B cell (primary cell): Measurements from ENCODE around the gene CEP85L. TPM values are rescaled to one million over a fixed set of nuclear protein-coding genes. Genes with fewer than 3 reads are reported as not detected.

Experiments
- ATAC-seq: fragments of 200-7000 bp; cut with Tn5 transposase; one replicate; pipeline ENCODE4 v1.10.0; 2021; ENCODE audit warnings: low read depth, mild to moderate bottlenecking, moderate number of reproducible peaks, moderate library complexity
- CTCF ChIA-PET: fragments of 350-600 bp; sonication (Branson Sonifier 250); formaldehyde crosslinking; loops from one replicate; lab custom pipeline; 2021; ENCODE audit warnings: antibody characterized with exemption, inconsistent platforms; lab: Charles Lee
- POLR2A ChIA-PET: fragments of 350-600 bp; sonication (Branson Sonifier 250); formaldehyde crosslinking; loops from one replicate; lab custom pipeline; 2021; ENCODE audit warnings: antibody characterized with exemption; lab: Charles Lee
- DNase-seq: peaks from one replicate; pipeline ENCODE4 v3.0.0; 2013
- H2AFZ ChIP-seq: 2 replicates; pipeline ENCODE4 v1.6.1; 2012; ENCODE audit warnings: mild to moderate bottlenecking, low read depth, low read length; ENCODE audit not compliant: insufficient read depth, poor library complexity, severe bottlenecking
- H3K27ac ChIP-seq, 2 donors: 1 replicate in 1 of 2; 2 replicates in 1 of 2; pipeline ENCODE4 v1.5.1; 2012 to 2013; ENCODE audit warnings: low read length in 2 of 2, mild to moderate bottlenecking in 2 of 2, moderate library complexity in 1 of 2
- H3K27me3 ChIP-seq, 4 experiments: fragments of 200-600 bp in 1 of 4; sonication (generic) in 1 of 4; replicated peaks in 1 of 4; 1 replicate in 2 of 4; 2 replicates in 2 of 4; pipeline versions ENCODE4 v1.6.1 to v1.7.0; 2013 to 2016; ENCODE audit warnings: low read length in 3 of 4, mild to moderate bottlenecking in 2 of 4, mixed read lengths in 1 of 4, moderate library complexity in 1 of 4; ENCODE audit not compliant: insufficient read depth in 4 of 4, control insufficient read depth in 3 of 4; ENCODE audit errors: control extremely low read depth in 1 of 4
- H3K36me3 ChIP-seq, 2 experiments: replicated peaks in 1 of 2; 1 replicate in 1 of 2; 2 replicates in 1 of 2; pipeline versions ENCODE4 v1.6.1 to v1.7.1; 2013; ENCODE audit warnings: low read length in 1 of 2; ENCODE audit not compliant: insufficient read depth in 2 of 2, control insufficient read depth in 1 of 2; ENCODE audit errors: control extremely low read depth in 1 of 2, extremely low read depth in 1 of 2
- H3K4me1 ChIP-seq, 2 donors: fragments of 200-600 bp in 1 of 2; sonication (generic) in 1 of 2; 1 replicate in 1 of 2; 2 replicates in 1 of 2; pipeline versions ENCODE4 v1.5.1 to v1.6.1; 2013 to 2017; ENCODE audit warnings: low read length in 2 of 2; ENCODE audit not compliant: control insufficient read depth in 2 of 2, insufficient read depth in 2 of 2
- H3K4me2 ChIP-seq: replicated peaks from 2 replicates; pipeline ENCODE3; 2012; ENCODE audit warnings: mild to moderate bottlenecking, low read depth, low read length; ENCODE audit not compliant: poor library complexity, severe bottlenecking
- H3K4me3 ChIP-seq, 5 experiments: fragments of 200-600 bp in 1 of 5; sonication (generic) in 1 of 5; 1 replicate in 3 of 5; 2 replicates in 2 of 5; pipeline versions ENCODE4 v1.5.1 to v1.7.0; 2011 to 2016; ENCODE audit warnings: low read length in 4 of 5, mild to moderate bottlenecking in 4 of 5, low read depth in 2 of 5, control low read depth in 1 of 5, moderate library complexity in 1 of 5; ENCODE audit not compliant: insufficient read depth in 1 of 5; ENCODE audit errors: control extremely low read depth in 1 of 5, extremely low read depth in 1 of 5
- H3K79me2 ChIP-seq: fragments of 200-600 bp; sonication (generic); one replicate; pipeline ENCODE4 v1.6.0; 2016; ENCODE audit warnings: low read length; ENCODE audit not compliant: control insufficient read depth, insufficient read depth
- H3K9ac ChIP-seq: fragments of 200-600 bp; sonication (generic); 2 replicates; pipeline ENCODE4 v1.6.1; 2017; ENCODE audit warnings: mild to moderate bottlenecking, low read length, moderate library complexity
- H3K9me3 ChIP-seq, 3 donors: one replicate each; pipeline versions ENCODE4 v1.6.1 to v1.7.1; 2013; ENCODE audit warnings: low read length in 2 of 3; ENCODE audit not compliant: control insufficient read depth in 2 of 3, insufficient read depth in 1 of 3; ENCODE audit errors: control extremely low read depth in 1 of 3
- H4K20me1 ChIP-seq: 2 replicates; pipeline ENCODE4 v1.6.0; 2012; ENCODE audit warnings: mild to moderate bottlenecking, low read length; ENCODE audit not compliant: insufficient read depth, control insufficient read depth, poor library complexity, severe bottlenecking
- H3K27ac Mint-ChIP-seq: one replicate; pipeline ENCODE4 v1.8.0; 2021; ENCODE audit warnings: mixed read lengths
- H3K27me3 Mint-ChIP-seq: one replicate; pipeline ENCODE4 v1.8.0; 2021; ENCODE audit warnings: mixed read lengths
- H3K4me1 Mint-ChIP-seq: one replicate; pipeline ENCODE4 v1.8.0; 2021; ENCODE audit warnings: mixed read lengths
- H3K4me3 Mint-ChIP-seq: one replicate; pipeline ENCODE4 v1.8.0; 2021; ENCODE audit warnings: mixed read lengths
- H3K9me3 Mint-ChIP-seq: one replicate; pipeline ENCODE4 v1.8.0; 2022; ENCODE audit warnings: mixed read lengths; ENCODE audit not compliant: insufficient read depth
- EZH2 ChIP-seq: IDR thresholded peaks from 2 replicates; pipeline ENCODE4 v1.6.1; 2012; ENCODE audit warnings: borderline replicate concordance, low read depth, mild to moderate bottlenecking, moderate library complexity, low read length; ENCODE audit not compliant: insufficient read depth, poor library complexity, severe bottlenecking
- WGBS: methylation state at CpG from one replicate; pipeline ENCODE4 v1.1.5; 2013; ENCODE audit warnings: missing lambda C conversion rate; ENCODE audit not compliant: insufficient coverage; 5-methylcytosine and 5-hydroxymethylcytosine counted together
- intact Hi-C: fragments of 100-400 bp; cut with micrococcal nuclease; formaldehyde crosslinking; loops from one replicate; pipeline ENCODE4 v1.10.0; 2022
- polyA plus RNA-seq: library from polyadenylated mRNA; depleted of rRNA; stranded (reverse); fragments of >200 nt; gene quantifications from 2 replicates; pipeline ENCODE4 v1.2.3, GENCODE V29; 2012
- total RNA-seq, 2 donors: library from RNA; stranded (reverse); fragments of 120-200 nt in 1 of 2; gene quantifications; 1 replicate in 1 of 2; 2 replicates in 1 of 2; pipeline versions ENCODE4 v1.2.3 to v1.2.4, GENCODE V29; 2013 to 2022
- TF ChIP-seq, protein P1 (sequence below): fragments of 200-600 bp; IDR thresholded peaks from one replicate; pipeline ENCODE4 v1.8.0; 2022; ENCODE audit warnings: antibody characterized with exemption, mild to moderate bottlenecking

Gene CEP85L
- total and polyA plus RNA-seq, 2 donors (not counting 1 experiment from before 2014, with no cell fraction given), result 7.6 to 32.1 TPM

DNA sequence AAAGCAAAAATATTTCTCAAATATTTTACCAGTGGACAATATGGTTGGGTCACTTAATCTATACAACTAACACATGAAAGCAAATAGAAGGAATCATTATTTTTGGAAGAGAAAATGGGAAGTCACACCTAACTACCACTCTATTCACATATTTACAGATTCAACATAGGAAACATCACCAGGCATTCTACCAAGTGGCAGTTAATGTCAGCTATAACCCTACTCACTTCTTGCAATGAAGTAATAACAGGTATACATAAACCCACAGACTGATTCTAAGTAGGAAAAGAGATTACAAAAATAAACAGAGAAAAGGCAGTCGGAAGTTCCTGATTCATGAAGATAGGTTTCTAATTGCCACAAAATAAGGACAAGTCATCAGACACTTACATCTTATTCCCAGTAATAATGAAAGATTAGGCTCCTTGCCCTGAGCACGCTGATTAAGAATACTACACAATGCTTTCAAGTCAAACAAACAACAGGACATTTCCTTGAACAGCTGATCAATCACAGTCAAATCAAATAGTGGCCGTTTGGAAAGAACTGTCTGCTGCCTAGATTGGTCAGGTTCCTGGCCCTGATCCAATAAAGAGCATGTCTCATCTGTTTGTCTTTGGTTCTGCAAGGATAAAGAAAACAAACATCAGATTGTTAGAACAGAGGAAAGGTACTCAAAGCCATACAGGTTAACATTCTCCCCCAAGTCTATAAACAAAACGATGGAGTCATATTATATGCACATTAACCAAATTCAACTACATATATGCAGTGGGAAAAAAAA is 182.5 kb downstream of the CEP85L start:
- no peaks in the 10 kb centered on the region for H3K27me3 ChIP-seq
- 100% methylated on average over 2 of the region's 4 CpGs for WGBS
- no peak overlapping the region for H3K27ac ChIP-seq
- Mint-ChIP-seq H3K4me1 (no peaks in the 10 kb centered on the region), H3K9me3 (no peaks in the 10 kb centered on the region), H3K27me3 (no peaks in the 10 kb centered on the region), H3K27ac (no peak overlapping the region), H3K4me3 (no peak overlapping the region)
- peaks cover 16 to 29% of the 10 kb centered on the region in 2 experiments for H3K36me3 ChIP-seq
- no peak overlapping the region for H2AFZ ChIP-seq
- H3K79me2 ChIP-seq, result no peaks in the 10 kb centered on the region
- no peak for ATAC-seq
- H3K4me1 ChIP-seq, result no peaks in the 10 kb centered on the region
- ChIA-PET POLR2A (no interaction called here), CTCF (interaction anchor here (0.8 kb wide), 1 partner anchor 97 kb away, joined by 3 read pairs; no protein-coding TSS in a partner anchor)
- TF ChIP-seq EZH2, result no peak
- TF ChIP-seq, protein P1, sequence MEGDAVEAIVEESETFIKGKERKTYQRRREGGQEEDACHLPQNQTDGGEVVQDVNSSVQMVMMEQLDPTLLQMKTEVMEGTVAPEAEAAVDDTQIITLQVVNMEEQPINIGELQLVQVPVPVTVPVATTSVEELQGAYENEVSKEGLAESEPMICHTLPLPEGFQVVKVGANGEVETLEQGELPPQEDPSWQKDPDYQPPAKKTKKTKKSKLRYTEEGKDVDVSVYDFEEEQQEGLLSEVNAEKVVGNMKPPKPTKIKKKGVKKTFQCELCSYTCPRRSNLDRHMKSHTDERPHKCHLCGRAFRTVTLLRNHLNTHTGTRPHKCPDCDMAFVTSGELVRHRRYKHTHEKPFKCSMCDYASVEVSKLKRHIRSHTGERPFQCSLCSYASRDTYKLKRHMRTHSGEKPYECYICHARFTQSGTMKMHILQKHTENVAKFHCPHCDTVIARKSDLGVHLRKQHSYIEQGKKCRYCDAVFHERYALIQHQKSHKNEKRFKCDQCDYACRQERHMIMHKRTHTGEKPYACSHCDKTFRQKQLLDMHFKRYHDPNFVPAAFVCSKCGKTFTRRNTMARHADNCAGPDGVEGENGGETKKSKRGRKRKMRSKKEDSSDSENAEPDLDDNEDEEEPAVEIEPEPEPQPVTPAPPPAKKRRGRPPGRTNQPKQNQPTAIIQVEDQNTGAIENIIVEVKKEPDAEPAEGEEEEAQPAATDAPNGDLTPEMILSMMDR, result no peak
- no peaks in the 10 kb centered on the region for H3K9me3 ChIP-seq
- no peak overlapping the region for H3K4me2 ChIP-seq
- intact Hi-C loops, result no loop called here
- H3K9ac ChIP-seq, result no peak overlapping the region
- H3K4me3 ChIP-seq, result no peak overlapping the region
- no peak for DNase-seq
- no peaks in the 10 kb centered on the region for H4K20me1 ChIP-seq

DNA sequence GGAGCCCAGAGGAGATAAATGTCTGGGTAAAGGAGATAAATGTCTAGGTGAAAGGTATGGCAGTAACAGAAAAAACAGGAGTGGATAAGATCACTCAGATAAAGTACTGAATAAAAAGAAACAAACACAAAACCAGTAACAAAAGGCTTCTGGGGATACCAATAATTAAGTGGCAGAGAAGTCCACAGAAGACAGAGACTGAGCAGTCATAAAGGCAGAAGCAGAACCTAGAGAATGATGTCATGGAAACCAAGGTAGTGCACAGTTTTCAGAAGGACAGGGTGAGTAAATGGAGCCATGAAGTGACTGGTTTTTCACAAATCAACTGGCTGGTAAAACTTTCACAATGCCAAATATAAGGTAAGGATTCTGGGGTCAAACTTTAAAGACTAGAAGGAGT is 184.2 kb downstream of the CEP85L start:
- no peak overlapping the region for H3K27ac ChIP-seq
- H3K27me3 ChIP-seq, result no peaks in the 10 kb centered on the region
- CTCF ChIA-PET, result no interaction called here
- no peak overlapping the region for H3K4me2 ChIP-seq
- intact Hi-C loops, result no loop called here
- H2AFZ ChIP-seq, result no peak overlapping the region
- H3K27me3 Mint-ChIP-seq, result no peaks in the 10 kb centered on the region
- H3K79me2 ChIP-seq, result no peaks in the 10 kb centered on the region
- H3K27ac Mint-ChIP-seq, result no peak overlapping the region
- no peaks in the 10 kb centered on the region for H4K20me1 ChIP-seq
- POLR2A ChIA-PET, result no interaction called here
- no peak overlapping the region for H3K4me3 ChIP-seq
- no peak overlapping the region for H3K9ac ChIP-seq
- no peak overlapping the region for H3K4me3 Mint-ChIP-seq
- no peaks in the 10 kb centered on the region for H3K9me3 Mint-ChIP-seq
- no peak for TF ChIP-seq EZH2
- TF ChIP-seq, protein P1, result no peak
- no peaks in the 10 kb centered on the region for H3K4me1 Mint-ChIP-seq
- peaks cover 16 to 31% of the 10 kb centered on the region in 2 experiments for H3K36me3 ChIP-seq
- ATAC-seq (no peak), DNase-seq (no peak)
- no peaks in the 10 kb centered on the region for H3K9me3 ChIP-seq
- no peaks in the 10 kb centered on the region for H3K4me1 ChIP-seq
